Endothelial cell of hepatic sinusoid (primary cell): ENCODE data around the gene ARHGAP45.

Experiments
- in situ Hi-C: cut with HindIII; loops from 2 replicates; pipeline ENCODE4 v1.10.0; 2017; ENCODE audit warnings: low sequenced_read_pairs

ARHGAP45 gene

DNA sequence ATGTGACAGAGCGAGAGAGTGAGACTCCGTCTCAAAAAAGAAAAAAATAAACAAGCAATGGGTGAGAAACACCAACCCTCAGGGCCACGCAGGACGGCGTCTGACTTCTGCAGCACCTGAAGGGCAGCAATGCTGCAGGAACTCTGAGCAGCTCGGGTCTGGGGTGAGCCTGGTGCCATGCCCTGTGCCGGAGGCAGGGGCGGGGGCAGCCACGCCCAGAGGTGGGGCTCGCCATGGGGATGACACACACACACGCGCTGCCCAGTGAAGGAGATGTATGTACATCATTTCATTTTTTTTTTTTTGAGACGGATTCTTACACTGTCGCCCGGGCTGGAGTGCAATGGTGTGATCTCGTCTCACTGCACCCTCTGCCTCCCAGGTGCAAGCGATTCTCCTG lies 61.1 kb downstream of the ARHGAP45 start:
- in situ Hi-C loops = loop anchor here (10.0 kb wide), 1 partner anchor 137 kb away; the partner anchor contains the start of gene CIRBP

DNA sequence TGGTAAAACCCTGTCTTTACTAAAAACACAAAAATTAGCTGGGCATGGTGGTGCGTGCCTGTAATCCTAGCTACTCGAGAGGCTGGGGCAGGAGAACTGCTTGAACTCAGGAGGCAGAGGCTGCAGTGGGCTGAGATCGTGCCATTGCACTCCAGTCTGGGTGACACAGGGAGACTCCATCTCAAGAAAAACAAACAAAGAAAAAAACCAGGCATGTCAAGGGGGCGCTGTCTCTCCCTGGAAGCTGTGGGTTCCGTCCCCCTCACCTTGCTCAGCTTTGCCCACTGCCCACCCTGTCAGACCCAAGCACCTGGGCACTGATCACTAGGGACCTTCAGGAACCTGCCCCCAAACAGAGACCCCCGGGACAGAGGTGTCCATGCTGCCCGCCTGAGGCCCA lies 62.1 kb downstream of the ARHGAP45 start:
- in situ Hi-C loops = loop anchor here (10.0 kb wide), 1 partner anchor 136 kb away; the partner anchor contains the start of gene CIRBP

DNA sequence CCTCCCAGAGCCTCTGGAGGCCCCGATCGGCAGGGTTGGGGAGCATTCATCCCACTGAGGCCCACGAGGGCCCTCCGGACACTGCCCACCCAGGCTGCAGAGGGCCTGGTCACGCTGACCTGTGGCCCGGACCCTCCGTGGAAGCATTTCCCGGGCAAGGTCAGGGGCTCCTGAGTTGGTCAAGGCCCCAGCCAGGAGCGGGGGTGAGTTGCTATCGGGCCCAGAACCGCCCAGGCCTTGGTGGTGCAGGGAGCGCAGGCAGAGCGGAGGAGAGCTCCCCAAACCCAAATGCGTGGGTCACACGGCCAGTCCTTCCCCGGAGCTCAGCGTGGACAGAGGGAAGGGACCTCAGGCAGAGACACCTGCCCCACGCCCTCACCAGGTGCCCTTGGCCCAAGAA lies 62.6 kb downstream of the ARHGAP45 start:
- in situ Hi-C loops = loop anchor here (10.0 kb wide), 1 partner anchor 135 kb away; the partner anchor contains the start of gene CIRBP

DNA sequence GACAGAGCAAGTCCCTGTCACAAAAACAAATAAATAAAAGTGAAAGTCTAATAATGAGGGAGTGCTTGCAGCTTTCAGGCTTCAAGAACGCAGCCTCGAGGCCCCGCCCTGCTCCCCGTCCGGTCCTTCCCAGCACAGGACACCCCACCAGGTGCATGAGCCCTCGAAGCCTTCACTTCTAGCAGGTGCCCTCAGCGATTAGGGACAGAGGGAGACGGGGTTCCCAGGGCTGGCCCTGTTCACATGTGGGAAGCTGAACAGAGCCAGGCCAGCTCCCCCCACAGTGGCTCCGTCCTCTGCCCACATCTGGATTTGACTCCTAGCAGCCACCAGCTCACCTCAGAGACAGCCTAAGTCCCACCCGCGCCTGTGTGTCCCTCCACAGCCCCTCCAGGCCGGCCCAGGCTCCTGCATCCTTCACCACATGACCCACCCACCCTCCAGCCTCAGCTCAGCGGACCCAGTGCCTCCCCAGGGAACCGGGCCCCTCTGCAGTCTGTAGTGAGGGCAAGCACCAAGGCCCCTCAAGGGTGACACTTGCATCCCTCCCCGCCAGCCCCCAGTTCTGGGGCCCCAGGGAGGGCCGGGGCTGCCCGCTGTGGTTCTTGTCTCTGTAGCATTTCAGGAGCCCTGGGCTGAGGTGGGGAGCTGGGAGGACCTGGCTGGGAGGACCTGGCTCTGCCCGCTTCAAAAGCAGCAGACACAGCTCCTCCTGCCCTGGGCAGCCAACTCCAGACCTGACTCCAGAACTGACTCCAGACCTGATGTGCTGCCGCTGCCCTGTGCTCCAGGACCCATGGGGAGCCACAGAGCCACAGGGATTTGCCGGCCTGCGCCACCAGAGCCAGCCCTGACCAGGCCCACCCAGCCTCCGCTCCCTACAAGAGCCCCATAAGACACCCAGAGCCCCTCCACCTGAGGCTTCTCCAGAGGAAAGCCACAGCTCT lies 64.1 kb downstream of the ARHGAP45 start:
- in situ Hi-C loops = no loop called here

DNA sequence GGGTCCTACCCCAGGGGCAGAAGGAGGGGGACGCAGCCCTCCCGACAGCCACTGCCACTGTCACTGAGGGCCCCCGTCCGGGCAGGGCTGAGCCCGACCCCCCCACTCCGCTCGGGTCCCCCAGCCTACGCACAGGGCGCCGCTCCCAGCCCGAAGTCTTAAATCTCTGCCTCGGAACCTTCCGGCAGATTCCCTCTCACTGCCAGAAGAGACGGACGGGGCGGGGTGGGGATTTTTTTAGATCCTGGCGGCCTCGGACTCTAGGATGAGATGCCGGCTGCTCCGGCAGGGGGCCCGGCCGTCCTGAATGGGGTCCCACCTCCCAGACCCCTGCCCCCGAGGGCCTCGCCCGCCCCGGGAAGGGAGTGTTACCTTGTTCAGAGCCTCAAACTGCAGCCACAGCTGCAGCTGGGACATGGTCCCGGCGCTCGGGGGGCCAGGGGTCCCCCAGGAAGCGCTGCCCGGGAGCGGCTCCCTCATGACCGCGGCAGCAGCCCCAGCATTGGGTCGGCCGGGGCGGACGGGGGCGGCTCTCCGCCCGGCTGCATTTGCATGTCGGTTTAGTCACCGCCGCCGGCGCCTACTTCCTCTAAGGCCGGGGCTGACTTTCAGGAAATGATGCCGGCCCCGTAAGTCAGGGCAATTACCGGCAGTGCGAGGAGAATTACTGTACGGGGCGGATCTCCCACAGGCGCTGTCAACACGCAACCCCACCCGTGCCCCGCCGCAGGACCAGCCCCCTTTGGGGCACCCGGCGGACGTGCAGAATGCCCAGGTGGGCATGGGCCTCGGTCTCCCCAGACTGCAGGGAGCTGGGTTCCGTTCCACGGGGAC lies 65.0 kb downstream of the ARHGAP45 start:
- in situ Hi-C loops = no loop called here

DNA sequence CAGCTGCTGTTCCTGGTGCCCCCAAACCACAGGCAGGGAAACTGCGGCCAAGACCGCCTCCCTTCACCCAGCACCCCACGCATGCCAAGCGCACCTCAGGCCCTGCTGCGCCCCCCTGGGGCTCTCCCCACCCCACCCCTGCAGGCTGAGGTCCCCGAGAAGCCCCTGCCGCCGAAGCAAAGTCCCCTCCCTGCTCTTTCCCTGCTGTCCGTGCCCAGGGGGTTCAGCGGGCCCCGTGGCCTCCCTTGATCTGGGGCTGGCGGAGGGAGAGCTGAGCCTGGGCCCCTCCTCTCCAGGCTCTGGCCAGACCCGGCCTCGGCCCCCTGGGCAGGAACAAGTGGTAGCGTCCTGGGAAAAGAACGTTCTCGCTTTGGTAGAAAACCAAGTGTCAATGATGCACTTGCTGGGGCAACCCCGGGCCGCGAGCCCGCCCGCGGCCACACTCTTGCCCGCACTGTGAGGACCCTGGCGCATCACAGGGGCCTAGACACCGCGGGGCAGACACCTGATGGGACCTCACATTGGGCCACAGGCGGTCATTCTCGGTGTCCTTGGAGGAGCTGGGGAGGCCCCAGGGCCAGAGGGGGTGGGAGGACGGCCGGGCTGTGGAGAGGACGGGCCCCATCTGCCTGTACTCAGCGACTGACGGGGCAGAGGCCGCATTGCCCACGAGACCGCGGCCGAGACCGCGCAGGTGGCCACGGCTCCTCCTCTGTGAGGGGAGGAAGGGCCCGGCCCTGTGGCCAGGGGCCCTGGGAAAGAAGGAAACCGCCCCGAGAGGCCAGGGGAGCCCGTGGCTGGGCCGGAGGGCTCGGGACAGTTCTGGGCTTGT lies 65.8 kb downstream of the ARHGAP45 start:
- in situ Hi-C loops = no loop called here

DNA sequence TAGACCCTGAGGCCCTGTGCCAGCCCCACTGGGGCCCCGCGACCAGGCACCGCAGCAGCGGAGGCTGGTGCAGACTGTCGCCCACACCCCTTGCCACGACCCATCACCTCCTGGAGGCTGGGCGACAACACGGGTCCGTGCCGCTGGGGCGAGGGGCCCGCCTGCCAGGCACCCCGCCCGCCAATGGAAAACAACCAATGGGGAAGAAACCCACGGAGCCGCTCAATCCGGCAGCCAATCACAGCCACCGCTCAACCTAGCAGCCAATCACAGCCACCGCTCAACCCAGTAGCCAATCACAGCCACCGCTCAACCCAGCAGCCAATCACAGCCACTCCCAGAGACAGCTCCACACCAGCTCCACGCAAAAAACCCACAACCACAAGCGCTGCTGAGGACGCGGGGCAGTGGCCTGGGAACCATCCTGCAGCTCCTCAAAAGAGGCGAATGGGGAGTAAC lies 66.5 kb downstream of the ARHGAP45 start:
- in situ Hi-C loops = no loop called here

DNA sequence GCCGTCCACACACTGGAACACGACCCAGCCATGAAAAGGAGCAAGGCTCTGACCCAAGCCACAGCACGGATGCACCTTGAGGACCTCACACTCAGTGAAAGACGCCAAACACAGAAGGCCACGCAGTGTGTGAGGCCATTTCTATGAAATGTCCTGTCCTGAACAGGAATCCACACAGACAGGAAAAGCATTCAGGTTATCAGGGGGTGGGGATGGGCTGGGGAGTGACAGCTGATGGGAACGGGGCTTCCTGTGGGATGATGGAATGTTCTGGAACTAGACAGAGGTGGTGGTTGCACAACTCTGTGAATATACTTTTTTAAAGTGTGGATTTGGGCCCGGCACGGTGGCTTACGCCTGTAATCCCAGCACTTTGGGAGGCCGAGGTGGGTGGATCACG lies 67.5 kb downstream of the ARHGAP45 start:
- in situ Hi-C loops = no loop called here

DNA sequence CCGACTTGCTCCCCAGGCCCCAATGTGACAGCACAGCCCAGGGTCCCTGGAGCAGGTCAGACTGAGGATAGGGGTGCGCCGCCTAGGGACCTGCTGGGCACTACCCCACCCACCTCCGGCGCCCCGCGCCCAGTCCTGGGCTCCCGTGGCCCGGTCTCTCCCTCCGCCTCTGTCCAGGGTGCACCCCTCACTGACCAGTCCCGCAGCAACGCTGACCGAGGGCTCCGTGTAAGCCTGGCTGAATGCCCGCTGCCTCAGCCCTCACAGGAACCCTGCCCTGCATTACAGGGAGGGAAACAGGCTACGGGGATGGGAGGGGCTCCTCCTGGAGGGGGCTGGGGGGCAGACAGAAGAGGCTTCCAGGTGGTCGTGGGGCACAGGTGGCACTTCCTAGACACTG lies 68.5 kb downstream of the ARHGAP45 start:
- in situ Hi-C loops = no loop called here

DNA sequence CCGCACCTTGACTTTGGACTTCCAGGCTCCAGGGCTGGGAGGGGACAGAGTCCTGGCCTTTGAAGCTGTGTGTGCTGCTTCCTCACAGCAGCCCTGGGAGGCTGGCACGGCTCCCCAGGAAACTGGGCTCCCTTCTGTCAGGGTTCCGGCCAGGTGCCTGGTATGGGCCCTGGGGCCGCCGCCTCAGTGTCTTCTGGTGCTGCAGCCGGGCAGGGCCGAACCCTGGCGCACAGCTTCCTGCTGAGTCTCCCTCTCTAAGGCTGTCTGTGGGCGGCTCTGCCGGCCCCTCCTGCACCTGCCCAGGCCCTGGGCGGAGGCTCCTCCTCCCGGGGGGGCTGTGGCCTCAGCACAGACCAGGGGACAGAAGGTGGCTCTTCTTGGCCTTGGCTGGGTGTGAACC lies 69.2 kb downstream of the ARHGAP45 start:
- in situ Hi-C loops = no loop called here
